CD4-positive, alpha-beta T cell (primary cell): ENCODE measurements around the gene ADSS1. TPM values are rescaled to one million over a fixed set of nuclear protein-coding genes. Genes with fewer than 3 reads are reported as not detected.
A peak's percentile ranks its signal among the peaks of the same experiment; 100 is the strongest.

ENCODE experiments used
- ATAC-seq: fragments of 200-7000 bp; cut with Tn5 transposase; one replicate; pipeline ENCODE4 v1.10.0; 2022; ENCODE audit warnings: mild to moderate bottlenecking; ENCODE audit not compliant: poor library complexity
- CTCF ChIA-PET: fragments of 350-600 bp; sonication (Branson Sonifier 250); formaldehyde crosslinking; loops from one replicate; lab custom pipeline; 2021; ENCODE audit warnings: antibody characterized with exemption, inconsistent platforms; lab: Charles Lee
- POLR2A ChIA-PET: fragments of 350-600 bp; sonication (Branson Sonifier 250); formaldehyde crosslinking; loops from one replicate; lab custom pipeline; 2021; ENCODE audit warnings: antibody characterized with exemption, inconsistent platforms; lab: Charles Lee
- DNase-seq, 14 experiments: peaks; one replicate each; pipeline ENCODE4 v3.0.0-alpha.2; 2013 to 2020; ENCODE audit warnings: mixed read lengths in 2 of 14
- H3K27ac ChIP-seq, 2 donors: one replicate each; pipeline versions ENCODE4 v1.5.1 to v1.7.0; 2013; ENCODE audit warnings: low read length in 2 of 2, low read depth in 1 of 2, mild to moderate bottlenecking in 1 of 2
- H3K27me3 ChIP-seq, 2 experiments: 1 replicate in 1 of 2; 2 replicates in 1 of 2; pipeline versions ENCODE4 v1.6.1 to v1.7.0; 2013; ENCODE audit warnings: low read length in 2 of 2, control low read depth in 1 of 2, mild to moderate bottlenecking in 1 of 2, moderate library complexity in 1 of 2; ENCODE audit not compliant: insufficient read depth in 2 of 2, control insufficient read depth in 1 of 2
- H3K36me3 ChIP-seq: one replicate; pipeline ENCODE4 v1.6.1; 2013; ENCODE audit warnings: low read length, control low read depth; ENCODE audit not compliant: insufficient read depth
- H3K4me1 ChIP-seq: one replicate; pipeline ENCODE4 v1.6.1; 2013; ENCODE audit warnings: low read length, control low read depth; ENCODE audit not compliant: insufficient read depth
- H3K4me3 ChIP-seq: one replicate; pipeline ENCODE4 v1.5.1; 2013; ENCODE audit warnings: mild to moderate bottlenecking, low read length, moderate library complexity
- H3K9me3 ChIP-seq, 2 experiments: 1 replicate in 1 of 2; 2 replicates in 1 of 2; pipeline versions ENCODE4 v1.6.1 to v1.7.0; 2013; ENCODE audit warnings: low read length in 2 of 2, mild to moderate bottlenecking in 2 of 2, control low read depth in 1 of 2, moderate library complexity in 1 of 2; ENCODE audit not compliant: control insufficient read depth in 1 of 2, insufficient read depth in 1 of 2
- H3K27ac Mint-ChIP-seq: one replicate; pipeline ENCODE4 v1.8.0; 2020; ENCODE audit warnings: mixed read lengths
- H3K27me3 Mint-ChIP-seq: one replicate; pipeline ENCODE4 v1.8.0; 2021; ENCODE audit warnings: mixed read lengths
- H3K36me3 Mint-ChIP-seq: one replicate; pipeline ENCODE4 v1.8.0; 2021; ENCODE audit warnings: low read depth, mixed read lengths
- H3K4me1 Mint-ChIP-seq: one replicate; pipeline ENCODE4 v1.8.0; 2021; ENCODE audit warnings: low read depth, mixed read lengths
- H3K4me3 Mint-ChIP-seq: one replicate; pipeline ENCODE4 v1.8.0; 2020; ENCODE audit warnings: mild to moderate bottlenecking, mixed read lengths
- H3K9me3 Mint-ChIP-seq: one replicate; pipeline ENCODE4 v1.8.0; 2020; ENCODE audit warnings: mixed read lengths
- intact Hi-C, 2 experiments: fragments of 100-400 bp; cut with DNase I in 1 of 2; cut with micrococcal nuclease in 1 of 2; formaldehyde crosslinking; loops; one replicate each; pipeline versions ENCODE4 v1.15.1 to v1.9.0; 2023 to 2025; cut with DNase I, micrococcal nuclease
- total RNA-seq, 174 experiments: library from RNA in 2 of 174; stranded (reverse) in 2 of 174; gene quantifications; one replicate each; pipeline ENCODE4 v1.2.3 and lab custom pipeline; 2021 to 2026
- TF ChIP-seq, protein P1 (sequence below): fragments of 200-600 bp; IDR thresholded peaks from one replicate; pipeline ENCODE4 v1.8.0; 2022; ENCODE audit warnings: antibody characterized with exemption, mild to moderate bottlenecking

Gene ADSS1
- total RNA-seq, 2 experiments from 2014 or later: 2.0 to 2.7 TPM

DNA sequence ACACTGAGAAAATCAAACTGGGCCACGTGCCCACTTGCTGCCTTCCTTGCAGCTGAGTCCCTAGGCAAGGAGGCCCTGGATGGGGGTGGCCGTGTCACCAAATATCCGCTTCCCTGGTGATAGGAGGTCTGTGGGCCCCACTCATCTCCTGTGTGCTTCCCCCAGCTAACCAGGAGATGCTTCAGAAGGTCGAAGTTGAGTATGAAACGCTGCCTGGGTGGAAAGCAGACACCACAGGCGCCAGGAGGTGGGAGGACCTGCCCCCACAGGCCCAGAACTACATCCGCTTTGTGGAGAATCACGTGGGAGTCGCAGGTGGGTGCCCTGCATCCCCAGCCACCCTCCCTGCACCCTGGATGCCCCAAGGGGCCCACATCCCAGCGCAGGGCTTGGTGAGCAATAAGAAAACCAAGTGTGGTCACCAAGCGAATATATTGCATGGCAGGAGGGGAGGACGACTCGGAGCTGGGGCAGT, 22.1 kb downstream of the ADSS1 start:
- no peaks in the 10 kb centered on the region for H3K9me3 Mint-ChIP-seq
- intact Hi-C loops: no loop called here
- no peak overlapping the region for H3K4me3 Mint-ChIP-seq
- DNase-seq (no peak), ATAC-seq (peak; percentile 24)
- no peaks in the 10 kb centered on the region for H3K36me3 Mint-ChIP-seq
- Histone ChIP-seq H3K36me3 (no peaks in the 10 kb centered on the region), H3K4me3 (no peak overlapping the region), H3K4me1 (peaks cover 7% of the 10 kb centered on the region), H3K9me3 (no peaks in the 10 kb centered on the region), H3K27me3 (no peaks in the 10 kb centered on the region), H3K27ac (no peak overlapping the region)
- no peaks in the 10 kb centered on the region for H3K27me3 Mint-ChIP-seq
- CTCF ChIA-PET: no interaction called here
- H3K27ac Mint-ChIP-seq: no peak overlapping the region
- no peaks in the 10 kb centered on the region for H3K4me1 Mint-ChIP-seq
- POLR2A ChIA-PET: no interaction called here
- TF ChIP-seq, protein P1, sequence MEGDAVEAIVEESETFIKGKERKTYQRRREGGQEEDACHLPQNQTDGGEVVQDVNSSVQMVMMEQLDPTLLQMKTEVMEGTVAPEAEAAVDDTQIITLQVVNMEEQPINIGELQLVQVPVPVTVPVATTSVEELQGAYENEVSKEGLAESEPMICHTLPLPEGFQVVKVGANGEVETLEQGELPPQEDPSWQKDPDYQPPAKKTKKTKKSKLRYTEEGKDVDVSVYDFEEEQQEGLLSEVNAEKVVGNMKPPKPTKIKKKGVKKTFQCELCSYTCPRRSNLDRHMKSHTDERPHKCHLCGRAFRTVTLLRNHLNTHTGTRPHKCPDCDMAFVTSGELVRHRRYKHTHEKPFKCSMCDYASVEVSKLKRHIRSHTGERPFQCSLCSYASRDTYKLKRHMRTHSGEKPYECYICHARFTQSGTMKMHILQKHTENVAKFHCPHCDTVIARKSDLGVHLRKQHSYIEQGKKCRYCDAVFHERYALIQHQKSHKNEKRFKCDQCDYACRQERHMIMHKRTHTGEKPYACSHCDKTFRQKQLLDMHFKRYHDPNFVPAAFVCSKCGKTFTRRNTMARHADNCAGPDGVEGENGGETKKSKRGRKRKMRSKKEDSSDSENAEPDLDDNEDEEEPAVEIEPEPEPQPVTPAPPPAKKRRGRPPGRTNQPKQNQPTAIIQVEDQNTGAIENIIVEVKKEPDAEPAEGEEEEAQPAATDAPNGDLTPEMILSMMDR: no peak

DNA sequence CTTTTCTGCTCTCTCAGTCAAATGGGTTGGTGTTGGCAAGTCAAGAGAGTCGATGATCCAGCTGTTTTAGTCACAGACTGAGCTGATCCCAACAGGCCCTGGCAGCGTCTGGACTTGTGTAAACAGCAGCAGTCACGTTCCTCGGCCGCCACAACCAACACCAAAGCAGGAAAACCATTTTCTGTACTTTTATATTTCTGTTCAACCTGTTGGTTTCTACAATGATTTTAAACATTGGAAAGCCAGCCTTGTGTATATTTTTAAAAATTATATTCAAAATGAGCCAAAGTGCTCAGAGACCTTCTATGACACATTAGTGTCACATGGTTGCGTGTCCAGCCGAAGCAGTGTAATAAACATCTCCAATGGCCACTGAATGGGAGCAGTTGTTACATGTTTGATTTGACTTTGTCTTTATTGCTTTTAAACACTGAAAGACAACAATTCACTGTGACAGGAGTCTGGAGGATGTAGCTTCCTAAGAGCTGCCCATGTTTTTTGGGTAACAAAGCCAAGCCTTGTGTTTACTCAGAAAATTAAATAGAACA, 23.0 kb downstream of the ADSS1 start:
- Histone ChIP-seq H3K27me3 (no peaks in the 10 kb centered on the region), H3K36me3 (no peaks in the 10 kb centered on the region), H3K4me3 (no peak overlapping the region), H3K27ac (no peak overlapping the region), H3K9me3 (no peaks in the 10 kb centered on the region), H3K4me1 (peaks cover 12% of the 10 kb centered on the region)
- Mint-ChIP-seq H3K4me1 (no peaks in the 10 kb centered on the region), H3K36me3 (no peaks in the 10 kb centered on the region), H3K9me3 (no peaks in the 10 kb centered on the region), H3K27me3 (no peaks in the 10 kb centered on the region), H3K4me3 (no peak overlapping the region), H3K27ac (no peak overlapping the region)
- ATAC-seq (no peak), DNase-seq (no peak)
- ChIA-PET POLR2A (no interaction called here), CTCF (no interaction called here)
- intact Hi-C loops: no loop called here
- TF ChIP-seq, protein P1: no peak

DNA sequence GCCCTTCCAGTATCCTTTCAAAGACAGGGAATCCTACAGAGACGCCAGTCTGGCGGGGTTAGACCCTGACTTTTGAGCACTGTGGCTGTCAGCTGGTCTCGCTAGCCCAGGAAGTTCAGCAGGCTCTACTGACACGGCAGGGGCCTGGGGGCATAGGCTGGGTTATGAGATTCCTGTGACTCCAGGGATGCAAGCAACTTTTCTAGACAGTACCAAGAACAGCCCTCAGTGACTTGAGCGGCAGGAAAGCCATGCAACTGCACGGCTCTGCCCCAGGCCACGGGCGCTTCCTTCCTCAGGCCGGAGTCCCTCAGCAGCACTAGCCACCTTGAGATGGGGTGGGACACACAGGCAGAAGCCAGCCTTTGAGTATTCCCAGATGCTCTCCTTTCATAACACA, 23.8 kb downstream of the ADSS1 start:
- intact Hi-C loops: no loop called here
- Histone ChIP-seq H3K9me3 (no peaks in the 10 kb centered on the region), H3K27ac (no peak overlapping the region), H3K4me1 (peaks cover 15% of the 10 kb centered on the region), H3K36me3 (no peaks in the 10 kb centered on the region), H3K27me3 (no peaks in the 10 kb centered on the region), H3K4me3 (no peak overlapping the region)
- no peak overlapping the region for H3K27ac Mint-ChIP-seq
- H3K36me3 Mint-ChIP-seq: peaks cover 5% of the 10 kb centered on the region
- H3K4me1 Mint-ChIP-seq: peaks cover 6% of the 10 kb centered on the region
- DNase-seq (no peak), ATAC-seq (no peak)
- no peaks in the 10 kb centered on the region for H3K27me3 Mint-ChIP-seq
- TF ChIP-seq, protein P1: no peak
- no peak overlapping the region for H3K4me3 Mint-ChIP-seq
- CTCF ChIA-PET: no interaction called here
- H3K9me3 Mint-ChIP-seq: no peaks in the 10 kb centered on the region
- POLR2A ChIA-PET: no interaction called here
